ENCODE data around the gene TRAPPC2L.

GRCh38 chr16:88855176-88855575 lies 1.8 kb upstream of the TRAPPC2L start:
- no peak for TF ChIP-seq CTCF (IDR thresholded peaks at IDR 0.05 in 8 of 11, conservative IDR thresholded peaks at IDR 0.05 in 3 of 11)
- no peak for TF ChIP-seq POLR2A (IDR thresholded peaks at IDR 0.05)
- TF ChIP-seq POLR2AphosphoS5 (IDR thresholded peaks at IDR 0.05): no peak
